Calu3 (cell line): ENCODE results near the gene CCDC187. TPM values are rescaled to one million over a fixed set of nuclear protein-coding genes. Genes with fewer than 3 reads are reported as not detected.

Experiments
- BruUV-seq: library from RNA; stranded (reverse); fragments of 400-500 nt; replicated peaks from 2 replicates; lab custom pipeline; 2021; lab: Mats Ljungman, UMichigan
- CTCF ChIA-PET: fragments of 300-600 bp; sonication (Branson Sonifier 250); formaldehyde crosslinking; loops from one replicate; lab custom pipeline; 2022; ENCODE audit warnings: antibody characterized with exemption; lab: Charles Lee
- DNase-seq: peaks from one replicate; pipeline ENCODE4 v3.0.0; 2022
- H3K27ac Mint-ChIP-seq: one replicate; pipeline ENCODE4 v1.8.0; 2022; ENCODE audit warnings: mixed read lengths; ENCODE audit not compliant: unreplicated experiment
- H3K27me3 Mint-ChIP-seq: one replicate; pipeline ENCODE4 v1.8.0; 2022; ENCODE audit warnings: mixed read lengths; ENCODE audit not compliant: unreplicated experiment
- H3K36me3 Mint-ChIP-seq: one replicate; pipeline ENCODE4 v1.8.0; 2022; ENCODE audit warnings: mild to moderate bottlenecking, moderate library complexity, mixed read lengths; ENCODE audit not compliant: insufficient read depth, unreplicated experiment
- H3K4me1 Mint-ChIP-seq: one replicate; pipeline ENCODE4 v1.8.0; 2022; ENCODE audit warnings: mild to moderate bottlenecking, low read depth, mixed read lengths; ENCODE audit not compliant: unreplicated experiment
- H3K4me3 Mint-ChIP-seq: one replicate; pipeline ENCODE4 v1.8.0; 2022; ENCODE audit warnings: mild to moderate bottlenecking, low read depth, moderate library complexity, mixed read lengths; ENCODE audit not compliant: unreplicated experiment
- H3K9me3 Mint-ChIP-seq: one replicate; pipeline ENCODE4 v1.8.0; 2022; ENCODE audit warnings: low read depth, mixed read lengths; ENCODE audit not compliant: unreplicated experiment
- CTCF ChIP-seq: fragments of 200-600 bp; IDR thresholded peaks from one replicate; pipeline ENCODE4 v1.8.0; 2022; ENCODE audit warnings: antibody characterized with exemption; ENCODE audit not compliant: unreplicated experiment
- intact Hi-C: fragments of 100-400 bp; cut with micrococcal nuclease; formaldehyde crosslinking; loops from one replicate; pipeline ENCODE4 v1.10.0; 2022; ENCODE audit not compliant: unreplicated experiment
- total RNA-seq: library from RNA; stranded (reverse); gene quantifications from 2 replicates; pipeline ENCODE4 v1.2.3, GENCODE V29; 2022

The CCDC187 gene
- total RNA-seq, 1 experiment from 2014 or later = 0.73 TPM

- Mint-ChIP-seq H3K4me1 (no peaks in the 10 kb centered on the region), H3K27me3 (no peaks in the 10 kb centered on the region), H3K27ac (no peak overlapping the region), H3K4me3 (no peak overlapping the region), H3K36me3 (peaks cover 4% of the 10 kb centered on the region), H3K9me3 (peaks cover 10% of the 10 kb centered on the region)
- no peak for TF ChIP-seq CTCF
- intact Hi-C loops = no loop called here
- no peak for DNase-seq
- CTCF ChIA-PET = no interaction called here
- no TSS peak for BruUV-seq
Observed at GRCh38 chr9:136316271-136316751, 12.4 kb upstream of the CCDC187 start.

- H3K4me3 Mint-ChIP-seq = no peak overlapping the region
- BruUV-seq = no TSS peak
- H3K27ac Mint-ChIP-seq = no peak overlapping the region
- intact Hi-C loops = no loop called here
- H3K4me1 Mint-ChIP-seq = no peaks in the 10 kb centered on the region
- H3K27me3 Mint-ChIP-seq = no peaks in the 10 kb centered on the region
- CTCF ChIA-PET = interaction anchor here (0.6 kb wide), 1 partner anchor 259 kb away, joined by 3 read pairs; no protein-coding TSS in a partner anchor
- H3K9me3 Mint-ChIP-seq = peaks cover 10% of the 10 kb centered on the region
- no peak for DNase-seq
- H3K36me3 Mint-ChIP-seq = peaks cover 4% of the 10 kb centered on the region
- TF ChIP-seq CTCF = no peak
Observed at GRCh38 chr9:136314944-136315343, 11.1 kb upstream of the CCDC187 start.

GRCh38 chr9:136314056-136314416, 10.1 kb upstream of the CCDC187 start:
- peaks cover 10% of the 10 kb centered on the region for H3K9me3 Mint-ChIP-seq
- intact Hi-C loops = no loop called here
- CTCF ChIA-PET = no interaction called here
- BruUV-seq = no TSS peak
- H3K27me3 Mint-ChIP-seq = no peaks in the 10 kb centered on the region
- H3K27ac Mint-ChIP-seq = no peak overlapping the region
- no peaks in the 10 kb centered on the region for H3K4me1 Mint-ChIP-seq
- TF ChIP-seq CTCF = no peak
- DNase-seq = no peak
- peaks cover 4% of the 10 kb centered on the region for H3K36me3 Mint-ChIP-seq
- no peak overlapping the region for H3K4me3 Mint-ChIP-seq

- H3K9me3 Mint-ChIP-seq = peaks cover 10% of the 10 kb centered on the region
- CTCF ChIA-PET = no interaction called here
- intact Hi-C loops = no loop called here
- peaks cover 4% of the 10 kb centered on the region for H3K36me3 Mint-ChIP-seq
- TF ChIP-seq CTCF = no peak
- DNase-seq = no peak
- BruUV-seq = no TSS peak
- H3K27ac Mint-ChIP-seq = no peak overlapping the region
- no peak overlapping the region for H3K4me3 Mint-ChIP-seq
- no peaks in the 10 kb centered on the region for H3K4me1 Mint-ChIP-seq
- H3K27me3 Mint-ChIP-seq = no peaks in the 10 kb centered on the region
Observed at GRCh38 chr9:136313111-136314055, 9.5 kb upstream of the CCDC187 start.
